IMR-90 (cell line): Measurements from ENCODE around the gene GRIA4. TPM values are rescaled to one million over a fixed set of nuclear protein-coding genes. Genes with fewer than 3 reads are reported as not detected.

Experiments used
- ATAC-seq: fragments of 200-7000 bp; cut with Tn5 transposase; 2 replicates; pipeline ENCODE4 v1.9.1; 2020; ENCODE audit warnings: low read depth, mild to moderate bottlenecking, moderate library complexity
- BruUV-seq: library from RNA; stranded (reverse); fragments of 400-500 nt; replicated peaks from 2 replicates; lab custom pipeline; 2021; lab: Mats Ljungman, UMichigan
- CTCF ChIA-PET: fragments of 300-600 bp; formaldehyde crosslinking; extraction: SDS; loops from one replicate; lab custom pipeline; 2021; ENCODE audit warnings: antibody characterized with exemption; lab: Yijun Ruan, JAX
- POLR2A ChIA-PET: fragments of 300-600 bp; sonication (Branson Sonifier 250); formaldehyde crosslinking; loops from one replicate; lab custom pipeline; 2022; ENCODE audit warnings: antibody characterized with exemption; ENCODE audit not compliant: unreplicated experiment; lab: Charles Lee
- DNase-seq: peaks from one replicate; pipeline ENCODE4 v3.0.0; 2013
- H2AFZ ChIP-seq: replicated peaks from 2 replicates; pipeline ENCODE3; 2013; ENCODE audit warnings: low read length, mild to moderate bottlenecking; ENCODE audit not compliant: poor library complexity
- H2AK5ac ChIP-seq: 2 replicates; pipeline ENCODE4 v1.6.1; 2013; ENCODE audit warnings: low read depth, low read length, inconsistent platforms
- H2AK9ac ChIP-seq: replicated peaks from 2 replicates; pipeline ENCODE3; 2013; ENCODE audit warnings: mild to moderate bottlenecking, low read depth, low read length, moderate library complexity; ENCODE audit not compliant: poor library complexity
- H2BK120ac ChIP-seq: 2 replicates; pipeline ENCODE4 v1.6.1; 2013; ENCODE audit warnings: low read depth, low read length, inconsistent platforms
- H2BK15ac ChIP-seq: 3 replicates; pipeline ENCODE4 v1.6.1; 2013; ENCODE audit warnings: low read depth, low read length, inconsistent platforms
- H2BK20ac ChIP-seq: 2 replicates; pipeline ENCODE4 v1.6.1; 2013; ENCODE audit warnings: low read depth, mild to moderate bottlenecking, inconsistent platforms, low read length, moderate library complexity
- H2BK5ac ChIP-seq: 2 replicates; pipeline ENCODE4 v1.6.1; 2013; ENCODE audit warnings: mild to moderate bottlenecking, low read depth, low read length, inconsistent platforms; ENCODE audit not compliant: poor library complexity, severe bottlenecking
- H3K14ac ChIP-seq: replicated peaks from 2 replicates; pipeline ENCODE4 v1.6.1; 2013; ENCODE audit warnings: low read depth, low read length, inconsistent platforms
- H3K18ac ChIP-seq: 2 replicates; pipeline ENCODE4 v1.6.1; 2013; ENCODE audit warnings: low read depth, low read length, control low read depth
- H3K23ac ChIP-seq: 2 replicates; pipeline ENCODE4 v1.6.1; 2013; ENCODE audit warnings: low read depth, low read length, inconsistent platforms
- H3K27ac ChIP-seq: 2 replicates; pipeline ENCODE4 v1.5.1; 2013; ENCODE audit warnings: mild to moderate bottlenecking, control low read depth, low read length; ENCODE audit not compliant: insufficient read depth
- H3K27me3 ChIP-seq: 2 replicates; pipeline ENCODE4 v1.6.1; 2013; ENCODE audit warnings: low read length; ENCODE audit not compliant: control insufficient read depth, insufficient read depth
- H3K36me3 ChIP-seq: 2 replicates; pipeline ENCODE4 v1.6.1; 2013; ENCODE audit warnings: low read length, mixed read lengths; ENCODE audit not compliant: control insufficient read depth, insufficient read depth
- H3K4ac ChIP-seq: 2 replicates; pipeline ENCODE4 v1.6.1; 2013; ENCODE audit warnings: low read depth, low read length, inconsistent platforms
- H3K4me1 ChIP-seq: 2 replicates; pipeline ENCODE4 v1.6.1; 2013; ENCODE audit warnings: low read length, mixed read lengths; ENCODE audit not compliant: control insufficient read depth, insufficient read depth
- H3K4me2 ChIP-seq: 2 replicates; pipeline ENCODE4 v1.6.1; 2013; ENCODE audit warnings: low read depth, mild to moderate bottlenecking, control low read depth, low read length, moderate library complexity
- H3K4me3 ChIP-seq: 2 replicates; pipeline ENCODE4 v1.5.1; 2013; ENCODE audit warnings: low read depth, mild to moderate bottlenecking, control low read depth, low read length, moderate library complexity; ENCODE audit not compliant: insufficient read depth
- H3K56ac ChIP-seq: 2 replicates; pipeline ENCODE4 v1.6.1; 2013; ENCODE audit warnings: low read length, inconsistent platforms; ENCODE audit not compliant: insufficient read depth; ENCODE audit errors: extremely low read depth
- H3K79me1 ChIP-seq, 2 experiments: 2 replicates each; pipeline ENCODE4 v1.6.1; 2013; ENCODE audit warnings: low read length in 2 of 2, inconsistent platforms in 1 of 2, low read depth in 1 of 2
- H3K9ac ChIP-seq: 2 replicates; pipeline ENCODE4 v1.6.1; 2013; ENCODE audit warnings: low read depth, low read length, control low read depth
- H3K9me1 ChIP-seq: 2 replicates; pipeline ENCODE4 v1.6.1; 2013; ENCODE audit warnings: low read length, inconsistent platforms; ENCODE audit not compliant: insufficient read depth
- H3K9me3 ChIP-seq: 2 replicates; pipeline ENCODE4 v1.6.1; 2013; ENCODE audit warnings: low read length; ENCODE audit not compliant: control insufficient read depth, insufficient read depth
- H4K20me1 ChIP-seq: 2 replicates; pipeline ENCODE4 v1.6.1; 2013; ENCODE audit warnings: low read length, inconsistent platforms; ENCODE audit not compliant: insufficient read depth
- H4K5ac ChIP-seq: 2 replicates; pipeline ENCODE4 v1.6.1; 2013; ENCODE audit warnings: mild to moderate bottlenecking, low read depth, low read length, control low read depth
- H4K8ac ChIP-seq, 2 experiments: 2 replicates each; pipeline ENCODE4 v1.6.1; 2013; ENCODE audit warnings: low read depth in 2 of 2, low read length in 2 of 2, control low read depth in 1 of 2, inconsistent platforms in 1 of 2
- H4K91ac ChIP-seq: 2 replicates; pipeline ENCODE4 v1.6.1; 2013; ENCODE audit warnings: low read depth, low read length, inconsistent platforms; ENCODE audit not compliant: insufficient read depth
- BHLHE40 ChIP-seq: fragments of 150-350 bp; IDR thresholded peaks from 2 replicates; pipeline ENCODE4 v1.6.1; 2016; ENCODE audit warnings: mild to moderate bottlenecking, low read depth, low read length
- CEBPB ChIP-seq: IDR thresholded peaks from 2 replicates; pipeline ENCODE4 v1.6.1; 2012; ENCODE audit warnings: low read depth, low read length, improper control_type of control experiment
- WGBS, 2 experiments: methylation state at CpG; one replicate each; pipeline versions ENCODE4 v1.1.5 to v1.1.7; 2013; ENCODE audit warnings: missing lambda C conversion rate in 2 of 2; ENCODE audit not compliant: insufficient read length in 1 of 2; ENCODE audit errors: extremely low coverage in 2 of 2; 5-methylcytosine and 5-hydroxymethylcytosine counted together
- dilution Hi-C: fragments of 300-500 bp; cut with HindIII; formaldehyde crosslinking; loops from one replicate; pipeline ENCODE4 v1.14.3; 2018; ENCODE audit warnings: low sequenced_read_pairs; ENCODE audit not compliant: unreplicated experiment
- in situ Hi-C: fragments of 300-500 bp; cut with MboI; formaldehyde crosslinking; loops from 3 replicates; pipeline ENCODE4 v1.14.3; 2019; ENCODE audit warnings: low sequenced_read_pairs, inconsistent platforms, mixed read lengths
- intact Hi-C: fragments of 100-400 bp; cut with micrococcal nuclease; formaldehyde crosslinking; loops from 2 replicates; pipeline ENCODE4 v1.10.0; 2022
- polyA plus RNA-seq, 3 experiments: library from polyadenylated mRNA; depleted of rRNA; stranded (reverse); fragments of >200 nt; gene quantifications; 2 replicates each; pipeline ENCODE4 v1.2.3, GENCODE V29; 2012; ENCODE audit warnings: low replicate concordance in 1 of 3
- total RNA-seq: library from RNA; depleted of rRNA; stranded (reverse); fragments of >200 nt; gene quantifications from 2 replicates; pipeline ENCODE4 v1.2.3, GENCODE V29; 2012

The GRIA4 gene
- total and polyA plus RNA-seq, 2 of the 4 experiments (the other 2 are of a cell fraction), result 0.36 to 1.0 TPM

GRCh38 chr11:105699203-105699602, 89.3 kb downstream of the GRIA4 start:
- H2BK20ac ChIP-seq, result no peak overlapping the region
- H4K20me1 ChIP-seq, result no peaks in the 10 kb centered on the region
- H2AK9ac ChIP-seq, result no peak overlapping the region
- no peak overlapping the region for H3K56ac ChIP-seq
- H4K5ac ChIP-seq, result no peak overlapping the region
- WGBS, 2 experiments, result no CpG with 5 or more reads among the region's 3 CpGs
- H3K9me3 ChIP-seq, result no peaks in the 10 kb centered on the region
- no TSS peak for BruUV-seq
- no peaks in the 10 kb centered on the region for H3K4me1 ChIP-seq
- intact Hi-C loops (no loop called here), in situ Hi-C loops (no loop called here), dilution Hi-C loops (no loop called here)
- H3K9me1 ChIP-seq, result 0 out of 2 replicates have a peak, but pooled peaks cover 2% of the 10 kb centered on the region
- no peak for ATAC-seq
- ChIA-PET CTCF (no interaction called here), POLR2A (no interaction called here)
- H2BK5ac ChIP-seq, result no peak overlapping the region
- no peaks in the 10 kb centered on the region for H3K79me1 ChIP-seq
- no peak overlapping the region for H4K91ac ChIP-seq
- DNase-seq, result no peak
- no peak overlapping the region for H3K4me2 ChIP-seq
- H3K4me3 ChIP-seq, result no peak overlapping the region
- H3K14ac ChIP-seq, result no peak overlapping the region
- TF ChIP-seq BHLHE40, result no peak
- TF ChIP-seq CEBPB, result no peak
- H3K36me3 ChIP-seq, result no peaks in the 10 kb centered on the region
- no peak overlapping the region for H2BK120ac ChIP-seq
- H3K9ac ChIP-seq, result no peak overlapping the region
- H3K27me3 ChIP-seq, result no peaks in the 10 kb centered on the region
- no peak overlapping the region for H2AFZ ChIP-seq
- H2BK15ac ChIP-seq, result no peak overlapping the region
- H3K23ac ChIP-seq, result no peak overlapping the region
- H3K27ac ChIP-seq, result no peak overlapping the region
- no peak overlapping the region for H3K18ac ChIP-seq
- no peak overlapping the region for H3K4ac ChIP-seq
- no peak overlapping the region for H2AK5ac ChIP-seq
- H4K8ac ChIP-seq, result no peak overlapping the region
